Tibial nerve (tissue), 4 donors: ENCODE data around the gene RASSF8. TPM values are rescaled to one million over a fixed set of nuclear protein-coding genes. Genes with fewer than 3 reads are reported as not detected.

Experiments
- DNase-seq, 2 donors: peaks; one replicate each; pipeline ENCODE4 v3.0.0-alpha.2; 2019; ENCODE audit warnings: low spot score in 2 of 2
- H3K27ac ChIP-seq, 4 donors: fragments of 200-600 bp; sonication (generic) in 3 of 4; one replicate each; pipeline ENCODE4 v1.5.1; 2017 to 2019; ENCODE audit warnings: mild to moderate bottlenecking in 1 of 4
- H3K27me3 ChIP-seq, 2 donors: fragments of 200-600 bp; sonication (generic) in 1 of 2; one replicate each; pipeline versions ENCODE4 v1.5.1 to v1.6.0; 2017 to 2019
- H3K36me3 ChIP-seq, 3 donors: fragments of 200-600 bp; sonication (generic); one replicate each; pipeline ENCODE4 v1.5.1; 2018 to 2019
- H3K4me1 ChIP-seq, 4 donors: fragments of 200-600 bp; sonication (generic) in 3 of 4; one replicate each; pipeline ENCODE4 v1.5.1; 2017 to 2019
- H3K4me3 ChIP-seq, 4 donors: fragments of 200-600 bp; sonication (generic) in 3 of 4; one replicate each; pipeline ENCODE4 v1.5.1; 2017 to 2019; ENCODE audit warnings: mild to moderate bottlenecking in 1 of 4, moderate library complexity in 1 of 4
- H3K9me3 ChIP-seq, 4 donors: fragments of 200-600 bp; sonication (generic) in 3 of 4; one replicate each; pipeline ENCODE4 v1.5.1; 2017 to 2019
- CTCF ChIP-seq, 5 experiments: fragments of 200-600 bp in 3 of 5; fragments of 450-650 bp in 2 of 5; sonication (generic) in 3 of 5; IDR thresholded peaks; one replicate each; pipeline ENCODE4 v1.5.1; 2016 to 2019; ENCODE audit warnings: antibody characterized with exemption in 5 of 5, mild to moderate bottlenecking in 3 of 5, moderate library complexity in 2 of 5
- EP300 ChIP-seq, 2 donors: sonication (generic); formaldehyde crosslinking; IDR thresholded peaks; one replicate each; pipeline ENCODE4 v1.6.1; 2017; ENCODE audit warnings: antibody characterized with exemption in 2 of 2, mild to moderate bottlenecking in 1 of 2
- POLR2A ChIP-seq, 2 donors: fragments of 450-650 bp; IDR thresholded peaks; one replicate each; pipeline ENCODE4 v1.6.1; 2017; ENCODE audit warnings: antibody characterized with exemption in 2 of 2, mild to moderate bottlenecking in 2 of 2, moderate library complexity in 2 of 2
- WGBS, 2 donors: methylation state at CpG; one replicate each; pipeline ENCODE4 v1.1.5; 2018; 5-methylcytosine and 5-hydroxymethylcytosine counted together
- total RNA-seq, 4 donors: library from RNA; depleted of rRNA; stranded (reverse); fragments of >200 nt; gene quantifications; one replicate each; pipeline ENCODE4 v1.1.0, GENCODE V29; 2016

The RASSF8 gene
- total RNA-seq: 10 to 100 TPM; 42.9 to 87.2 (median 76.1) TPM

GRCh38 chr12:25958428-25959070, at the start of gene RASSF8:
Gene RASSF8 (plus strand): TSS chr12:25958682. CDS start chr12:26055344, 96,662 bp downstream.
- peak in 2 of 5 experiments; percentile 19 to 28 for TF ChIP-seq CTCF (IDR thresholded peaks at IDR 0.05)
- no peak for TF ChIP-seq EP300 (IDR thresholded peaks at IDR 0.05)
- peak; percentile 79 to 86 for TF ChIP-seq POLR2A (IDR thresholded peaks at IDR 0.05)
- no peaks in the 10 kb centered on the region for H3K9me3 ChIP-seq
- whole genome bisulfite sequencing, 2 donors: 1% methylated on average over 25 to 33 of the region's 113 CpGs
- H3K4me3 ChIP-seq: peak within 1 kb of the TSS; percentile 47 to 92 (median 80)
- H3K36me3 ChIP-seq: peaks cover 0 to 21% (median 0%) of the 10 kb centered on the region in 3 donors
- H3K27me3 ChIP-seq: no peaks in the 10 kb centered on the region
- DNase-seq: peak; percentile 37 to 38
- peaks cover 0 to 48% (median 21%) of the 10 kb centered on the region in 4 donors for H3K4me1 ChIP-seq
- peak within 1 kb of the TSS; percentile 66 to 97 (median 92) for H3K27ac ChIP-seq

DNA sequence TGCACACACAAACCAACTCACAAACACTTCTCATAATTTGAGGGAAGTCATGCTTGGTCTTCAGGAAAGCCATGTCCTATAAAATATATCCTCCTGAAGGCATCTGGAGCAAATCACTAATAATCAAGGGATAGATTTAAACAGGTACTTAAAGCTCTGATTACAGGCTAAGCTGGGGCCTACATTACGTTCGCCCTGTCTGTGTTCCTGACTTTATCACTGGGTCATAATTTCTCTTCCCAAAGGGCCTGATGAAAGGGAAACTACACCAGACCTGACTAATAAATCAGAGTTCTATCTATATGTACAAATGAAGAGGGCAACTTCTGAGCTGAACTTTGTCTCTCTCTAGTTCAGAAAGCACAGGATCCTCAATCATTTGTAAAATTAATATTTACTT, 43.9 kb upstream of the RASSF8 start:
- Histone ChIP-seq H3K9me3 (peaks cover 0 to 3% (median 0%) of the 10 kb centered on the region in 4 donors), H3K4me1 (no peaks in the 10 kb centered on the region), H3K4me3 (no peak overlapping the region), H3K36me3 (no peaks in the 10 kb centered on the region), H3K27ac (no peak overlapping the region), H3K27me3 (no peaks in the 10 kb centered on the region)
- 91 to 100% methylated on average over 2 of the region's 2 CpGs for WGBS, 2 donors
- no peak for DNase-seq
- TF ChIP-seq EP300 (IDR thresholded peaks at IDR 0.05) (no peak), CTCF (IDR thresholded peaks at IDR 0.05) (no peak), POLR2A (IDR thresholded peaks at IDR 0.05) (no peak)

DNA sequence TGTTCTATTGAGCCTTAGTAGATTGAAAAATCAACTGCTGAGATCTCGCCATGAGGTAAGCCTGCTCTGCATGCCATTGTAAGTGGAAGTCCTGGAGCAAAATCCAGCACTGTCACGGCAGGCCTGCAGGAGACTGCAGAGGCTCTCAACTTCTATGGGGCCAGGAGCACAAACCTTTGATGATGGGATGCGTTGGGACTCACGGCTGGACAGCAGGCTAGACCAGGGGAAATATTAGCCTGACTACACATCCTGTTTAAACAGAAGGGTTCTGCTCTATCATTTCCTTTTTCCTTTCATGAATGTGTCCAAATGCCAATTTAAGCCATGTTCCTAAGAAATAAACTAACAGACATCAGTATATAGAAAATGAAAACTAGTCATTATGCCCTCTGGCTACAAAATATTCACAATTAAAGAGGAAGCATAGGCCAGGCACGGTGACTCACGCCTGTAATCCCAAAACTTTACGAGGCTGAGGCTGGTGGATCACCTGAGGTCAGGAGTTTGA, 33.9 kb upstream of the RASSF8 start:
- Histone ChIP-seq H3K27ac (no peak overlapping the region), H3K9me3 (no peaks in the 10 kb centered on the region), H3K4me1 (peaks cover 0 to 10% (median 2%) of the 10 kb centered on the region in 4 donors), H3K4me3 (no peak overlapping the region), H3K36me3 (no peaks in the 10 kb centered on the region), H3K27me3 (no peaks in the 10 kb centered on the region)
- 77 to 80% methylated on average over 7 of the region's 7 CpGs for WGBS, 2 donors
- no peak for DNase-seq
- TF ChIP-seq POLR2A (IDR thresholded peaks at IDR 0.05): no peak
- TF ChIP-seq CTCF (IDR thresholded peaks at IDR 0.05): no peak
- TF ChIP-seq EP300 (IDR thresholded peaks at IDR 0.05): no peak

- no peak overlapping the region for H3K27ac ChIP-seq
- no peaks in the 10 kb centered on the region for H3K36me3 ChIP-seq
- no peak for DNase-seq
- TF ChIP-seq POLR2A (IDR thresholded peaks at IDR 0.05) (no peak), EP300 (IDR thresholded peaks at IDR 0.05) (no peak), CTCF (IDR thresholded peaks at IDR 0.05) (no peak)
- H3K4me3 ChIP-seq: no peak overlapping the region
- 98% methylated on average over 7 of the region's 7 CpGs for WGBS, 2 donors
- no peaks in the 10 kb centered on the region for H3K27me3 ChIP-seq
- H3K9me3 ChIP-seq: no peaks in the 10 kb centered on the region
- peaks cover 0 to 10% (median 2%) of the 10 kb centered on the region in 4 donors for H3K4me1 ChIP-seq
These were observed 33.4 kb upstream of the RASSF8 start for GRCh38 chr12:25925064-25925463.

DNA sequence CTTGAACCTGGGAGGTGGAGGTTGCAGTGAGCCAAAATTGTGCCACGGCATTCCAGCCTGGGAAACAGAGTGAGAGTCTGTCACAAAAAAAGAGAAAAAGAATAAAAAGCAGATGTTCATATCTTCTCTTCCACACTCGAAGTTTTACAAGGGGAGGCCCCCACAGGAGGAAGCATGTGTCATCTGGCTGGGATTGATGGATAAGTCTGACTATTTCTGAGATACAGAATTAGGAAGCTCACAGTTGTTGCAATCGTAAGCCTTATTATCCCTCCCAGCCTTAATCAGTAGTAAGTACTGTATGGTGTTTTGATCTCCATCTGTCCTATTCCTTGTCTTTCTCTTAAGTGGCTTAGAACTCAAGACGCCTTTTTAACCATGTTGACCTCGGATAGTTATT, 31.9 kb upstream of the RASSF8 start:
- TF ChIP-seq POLR2A (IDR thresholded peaks at IDR 0.05) (no peak), CTCF (IDR thresholded peaks at IDR 0.05) (no peak), EP300 (IDR thresholded peaks at IDR 0.05) (no peak)
- no peak for DNase-seq
- no peaks in the 10 kb centered on the region for H3K36me3 ChIP-seq
- H3K27me3 ChIP-seq: no peaks in the 10 kb centered on the region
- H3K9me3 ChIP-seq: no peaks in the 10 kb centered on the region
- no peak overlapping the region for H3K27ac ChIP-seq
- 81 to 85% methylated on average over 5 of the region's 5 CpGs for WGBS, 2 donors
- H3K4me3 ChIP-seq: no peak overlapping the region
- peaks cover 0 to 10% (median 2%) of the 10 kb centered on the region in 4 donors for H3K4me1 ChIP-seq
